ENCODE measurements around the gene HOMER2.

HOMER2 gene

DNA sequence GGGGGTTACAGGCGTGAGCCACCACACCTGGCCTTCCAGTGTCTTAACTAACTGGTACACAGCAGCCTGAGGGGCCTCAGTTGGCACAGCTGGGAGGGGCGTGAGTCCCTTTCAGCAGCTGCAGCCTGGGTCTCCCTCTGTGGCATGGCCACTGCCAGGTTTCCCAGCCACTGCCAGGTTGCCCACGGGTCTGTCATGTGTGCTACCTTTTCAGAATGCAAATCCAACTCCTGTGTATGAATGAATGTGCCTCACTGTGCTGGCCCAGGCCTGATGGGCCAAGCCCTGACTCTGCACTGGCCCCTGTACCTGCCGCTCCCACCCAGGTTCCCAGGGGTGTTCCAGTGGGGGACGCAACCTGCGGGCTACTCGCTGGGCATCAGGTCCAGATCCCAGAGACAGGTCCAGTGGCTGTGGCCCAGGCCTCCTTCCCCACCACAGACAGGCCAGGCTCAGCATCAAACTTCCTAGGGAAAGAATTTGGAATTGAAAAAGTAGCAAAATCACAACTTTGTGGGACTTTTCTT, 117.1 kb downstream of the HOMER2 start:
- no peak for ATAC-seq
- no peak for TF ChIP-seq ZC3H10 (CRISPR knock-in tag; IDR thresholded peaks at IDR 0.05)
- TF ChIP-seq ISL1 (CRISPR knock-in tag; IDR thresholded peaks at IDR 0.05) = no peak
- TF ChIP-seq, protein P1, sequence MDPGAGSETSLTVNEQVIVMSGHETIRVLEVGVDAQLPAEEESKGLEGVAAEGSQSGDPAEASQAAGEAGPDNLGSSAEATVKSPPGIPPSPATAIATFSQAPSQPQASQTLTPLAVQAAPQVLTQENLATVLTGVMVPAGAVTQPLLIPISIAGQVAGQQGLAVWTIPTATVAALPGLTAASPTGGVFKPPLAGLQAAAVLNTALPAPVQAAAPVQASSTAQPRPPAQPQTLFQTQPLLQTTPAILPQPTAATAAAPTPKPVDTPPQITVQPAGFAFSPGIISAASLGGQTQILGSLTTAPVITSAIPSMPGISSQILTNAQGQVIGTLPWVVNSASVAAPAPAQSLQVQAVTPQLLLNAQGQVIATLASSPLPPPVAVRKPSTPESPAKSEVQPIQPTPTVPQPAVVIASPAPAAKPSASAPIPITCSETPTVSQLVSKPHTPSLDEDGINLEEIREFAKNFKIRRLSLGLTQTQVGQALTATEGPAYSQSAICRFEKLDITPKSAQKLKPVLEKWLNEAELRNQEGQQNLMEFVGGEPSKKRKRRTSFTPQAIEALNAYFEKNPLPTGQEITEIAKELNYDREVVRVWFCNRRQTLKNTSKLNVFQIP (CRISPR knock-in tag; IDR thresholded peaks at IDR 0.05; ENCODE audit: borderline replicate concordance, low read depth) = no peak
- TF ChIP-seq ZNF8 (CRISPR knock-in tag; IDR thresholded peaks at IDR 0.05) = no peak
- TF ChIP-seq TOX (CRISPR knock-in tag; IDR thresholded peaks at IDR 0.05; ENCODE audit: borderline replicate concordance) = no peak
- no peak for TF ChIP-seq ESRRG (CRISPR knock-in tag; IDR thresholded peaks at IDR 0.05)
- no peak for TF ChIP-seq PPARA (CRISPR knock-in tag; IDR thresholded peaks at IDR 0.05; ENCODE audit: borderline replicate concordance)
- no peak for TF ChIP-seq BACH2 (CRISPR knock-in tag; IDR thresholded peaks at IDR 0.05; ENCODE audit: borderline replicate concordance)
- TF ChIP-seq, protein P2, sequence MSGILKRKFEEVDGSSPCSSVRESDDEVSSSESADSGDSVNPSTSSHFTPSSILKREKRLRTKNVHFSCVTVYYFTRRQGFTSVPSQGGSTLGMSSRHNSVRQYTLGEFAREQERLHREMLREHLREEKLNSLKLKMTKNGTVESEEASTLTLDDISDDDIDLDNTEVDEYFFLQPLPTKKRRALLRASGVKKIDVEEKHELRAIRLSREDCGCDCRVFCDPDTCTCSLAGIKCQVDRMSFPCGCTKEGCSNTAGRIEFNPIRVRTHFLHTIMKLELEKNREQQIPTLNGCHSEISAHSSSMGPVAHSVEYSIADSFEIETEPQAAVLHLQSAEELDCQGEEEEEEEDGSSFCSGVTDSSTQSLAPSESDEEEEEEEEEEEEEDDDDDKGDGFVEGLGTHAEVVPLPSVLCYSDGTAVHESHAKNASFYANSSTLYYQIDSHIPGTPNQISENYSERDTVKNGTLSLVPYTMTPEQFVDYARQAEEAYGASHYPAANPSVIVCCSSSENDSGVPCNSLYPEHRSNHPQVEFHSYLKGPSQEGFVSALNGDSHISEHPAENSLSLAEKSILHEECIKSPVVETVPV (CRISPR knock-in tag; IDR thresholded peaks at IDR 0.05) = no peak
- no peak for TF ChIP-seq CREB5 (CRISPR knock-in tag; IDR thresholded peaks at IDR 0.05; ENCODE audit: low read depth)
- TF ChIP-seq PATZ1 (CRISPR knock-in tag; IDR thresholded peaks at IDR 0.05; ENCODE audit: borderline replicate concordance) = no peak
- no peak for TF ChIP-seq ARNTL (CRISPR knock-in tag; IDR thresholded peaks at IDR 0.05; ENCODE audit: borderline replicate concordance, low read depth)
- TF ChIP-seq GLIS3 (CRISPR knock-in tag; IDR thresholded peaks at IDR 0.05) = no peak
- no peak for TF ChIP-seq CSDC2 (CRISPR knock-in tag; IDR thresholded peaks at IDR 0.05)

DNA sequence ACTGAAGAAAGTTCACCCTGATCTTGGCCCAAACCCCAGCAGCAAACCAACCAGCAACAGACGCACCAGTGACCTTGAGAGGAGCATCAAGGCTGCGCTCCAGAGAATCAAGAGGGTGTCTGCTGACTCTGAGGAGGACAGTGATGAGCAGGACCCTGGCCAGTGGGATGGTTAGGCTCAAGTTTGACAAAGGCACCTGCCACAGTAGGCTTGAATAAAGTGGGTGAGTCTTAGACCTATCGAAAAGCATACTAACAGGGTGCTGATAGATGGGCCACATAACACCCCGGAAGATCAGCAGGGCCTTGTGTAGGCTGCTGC, 119.2 kb downstream of the HOMER2 start:
- TF ChIP-seq ZFP3 (CRISPR knock-in tag; IDR thresholded peaks at IDR 0.05) (no peak), BACH2 (CRISPR knock-in tag; IDR thresholded peaks at IDR 0.05; ENCODE audit: borderline replicate concordance) (no peak), TSHZ2 (CRISPR knock-in tag; IDR thresholded peaks at IDR 0.05) (no peak), ZNF565 (CRISPR knock-in tag; conservative IDR thresholded peaks at IDR 0.05; ENCODE audit: low read depth) (no peak), ZNF70 (CRISPR knock-in tag; IDR thresholded peaks at IDR 0.05) (no peak), OSR1 (CRISPR knock-in tag; IDR thresholded peaks at IDR 0.05) (no peak), RARB (CRISPR knock-in tag; IDR thresholded peaks at IDR 0.05) (no peak), CSDC2 (CRISPR knock-in tag; IDR thresholded peaks at IDR 0.05) (no peak), TCF4 (CRISPR knock-in tag; IDR thresholded peaks at IDR 0.05; ENCODE audit: borderline replicate concordance) (no peak), PATZ1 (CRISPR knock-in tag; IDR thresholded peaks at IDR 0.05; ENCODE audit: borderline replicate concordance) (no peak)
- TF ChIP-seq, protein P2 (CRISPR knock-in tag; IDR thresholded peaks at IDR 0.05) = no peak
- ATAC-seq = no peak

All from SK-N-SH treated with all-trans-retinoic acid at 6 μM for 48 hours (cell line).